Muscle of back (tissue), 11 donors: ENCODE measurements around the gene FBXL17. TPM values are rescaled to one million over a fixed set of nuclear protein-coding genes. Genes with fewer than 3 reads are reported as not detected.

Source experiments
- DNase-seq, 3 donors: peaks; one replicate each; pipeline versions ENCODE4 v3.0.0 to v3.0.0-alpha.2; 2013
- polyA plus RNA-seq, 10 donors: library from polyadenylated mRNA; unstranded; fragments of 120-200 nt; gene quantifications; one replicate each; pipeline ENCODE4 v1.2.1, GENCODE V29; 2013; ENCODE audit not compliant: insufficient read length in 10 of 10

The FBXL17 gene
- polyA plus RNA-seq, 10 donors, result 18.6 to 25.6 (median 21.0) TPM

GRCh38 chr5:108101130-108101529, 280.8 kb downstream of the FBXL17 start:
- peak; percentile 38 to 70 (median 45) for DNase-seq

DNA sequence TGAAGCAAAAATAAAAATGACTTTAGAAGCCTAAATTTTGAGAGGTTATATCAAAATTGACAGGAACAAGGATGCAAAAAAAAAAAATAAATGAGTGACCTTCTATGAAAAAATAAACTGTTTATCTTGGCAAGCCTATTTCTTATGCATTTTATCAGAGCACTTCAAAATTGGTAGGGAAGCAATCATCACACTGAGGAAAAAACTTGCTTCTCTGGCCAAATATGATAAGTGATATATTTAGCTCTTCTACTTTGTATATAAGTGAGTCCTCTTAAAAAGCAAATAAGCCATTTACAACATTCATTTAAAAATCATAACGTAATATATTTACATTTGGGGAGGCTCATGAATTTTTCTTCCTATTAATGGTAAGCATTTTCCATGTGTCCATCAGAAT, 287.1 kb downstream of the FBXL17 start:
- DNase-seq, result no peak

GRCh38 chr5:108093186-108093585, 288.7 kb downstream of the FBXL17 start:
- no peak for DNase-seq

DNA sequence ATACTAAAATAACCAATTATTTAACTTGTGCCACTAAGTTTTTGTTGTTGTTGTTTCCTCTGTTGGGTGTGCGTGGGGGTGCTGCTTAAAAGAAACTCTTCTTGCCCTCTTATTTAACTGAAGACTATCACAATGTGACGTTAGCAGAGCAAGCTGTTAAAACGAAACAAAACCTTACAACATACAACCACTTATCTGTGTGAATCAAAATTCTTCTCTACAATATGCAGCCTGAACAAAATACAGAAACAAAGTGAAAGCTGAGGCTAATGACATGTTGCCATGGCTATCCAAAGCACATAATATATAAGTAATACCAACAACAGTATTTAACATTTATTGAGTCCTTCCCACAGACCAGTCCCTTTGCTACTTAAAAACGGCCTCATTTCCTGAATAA, 291.0 kb downstream of the FBXL17 start:
- no peak for DNase-seq

GRCh38 chr5:108084105-108084504, 297.8 kb downstream of the FBXL17 start:
- DNase-seq, result peak in 1 of 3 donors; percentile 22

DNA sequence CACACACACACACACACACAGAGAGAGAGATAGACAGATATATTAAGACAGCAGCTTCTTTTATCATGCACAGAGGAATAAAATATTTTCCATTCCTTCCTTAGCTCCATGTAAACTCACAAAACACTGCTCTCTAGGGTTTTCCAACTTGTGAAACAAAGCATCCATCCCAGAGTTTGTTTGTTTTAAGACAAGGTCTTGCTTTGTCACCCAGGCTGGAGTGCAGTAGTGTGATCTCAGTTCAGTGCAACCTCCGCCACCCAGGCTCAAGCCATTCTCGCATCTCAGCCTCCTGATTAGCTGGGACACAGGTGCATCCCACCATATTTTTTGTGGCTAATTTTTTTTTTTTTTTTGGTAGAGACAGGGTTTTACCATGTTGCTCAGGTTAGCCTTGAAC, 298.7 kb downstream of the FBXL17 start:
- no peak for DNase-seq

DNA sequence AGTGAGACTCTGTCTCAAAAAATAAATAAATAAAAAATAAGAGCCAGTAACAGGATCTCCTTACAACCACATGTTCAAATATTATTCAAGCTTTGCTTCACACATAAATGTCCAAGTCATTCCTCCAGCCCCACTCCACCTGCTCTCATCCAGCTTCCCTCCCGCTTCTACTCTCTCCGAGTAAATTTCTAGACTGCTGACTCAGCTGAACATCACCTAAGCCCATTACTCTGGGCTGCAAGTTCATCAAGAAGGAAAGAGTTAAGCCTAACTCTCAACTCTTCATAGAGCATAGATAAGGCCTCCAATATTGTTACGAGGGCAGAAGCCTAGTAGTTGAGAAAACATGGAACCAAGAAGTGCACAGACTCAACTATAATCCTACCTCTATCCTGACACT, 300.2 kb downstream of the FBXL17 start:
- DNase-seq, result no peak

DNA sequence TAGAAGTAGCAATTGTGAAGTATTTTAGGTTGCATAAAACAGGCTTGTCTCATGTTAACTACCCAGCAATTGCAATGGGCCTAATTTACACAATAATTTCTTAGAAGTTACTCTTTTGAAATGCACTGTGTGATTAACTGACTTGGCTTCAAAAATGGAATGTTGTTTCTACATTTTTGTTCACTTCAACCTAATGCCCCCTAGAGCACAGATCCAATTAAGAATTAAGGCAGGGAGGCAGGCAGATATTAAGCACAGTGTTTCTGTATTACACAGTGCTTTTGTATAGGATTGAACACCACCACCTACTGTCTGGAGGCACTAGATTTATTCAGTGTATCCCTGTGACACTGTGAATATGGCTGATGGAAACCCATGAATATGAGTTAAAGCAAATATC, 302.1 kb downstream of the FBXL17 start:
- no peak for DNase-seq

- no peak for DNase-seq
Measured at GRCh38 chr5:108078882-108079281, 303.0 kb downstream of the FBXL17 start.

GRCh38 chr5:108078345-108078744, 303.6 kb downstream of the FBXL17 start:
- DNase-seq, result no peak

GRCh38 chr5:108074626-108075025, 307.3 kb downstream of the FBXL17 start:
- no peak for DNase-seq

DNA sequence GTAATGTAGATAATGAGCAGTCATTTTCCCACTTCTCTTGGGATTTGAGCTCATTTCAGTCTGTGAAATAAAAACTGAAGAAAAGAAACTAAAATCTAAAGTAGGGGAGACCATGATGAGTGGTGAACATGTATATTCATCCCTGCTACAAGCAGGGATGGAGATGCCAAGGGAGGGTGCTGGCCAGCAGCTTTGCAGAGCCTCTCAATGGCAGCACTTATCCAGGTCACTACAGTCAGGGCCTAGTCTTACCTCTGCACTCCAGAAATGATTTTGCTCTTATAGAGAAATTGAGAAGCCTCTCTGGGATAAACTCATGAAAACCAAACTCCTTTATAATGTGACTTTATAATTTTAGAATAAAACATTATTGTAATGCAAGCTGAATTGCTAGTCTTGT, 317.6 kb downstream of the FBXL17 start:
- no peak for DNase-seq

DNA sequence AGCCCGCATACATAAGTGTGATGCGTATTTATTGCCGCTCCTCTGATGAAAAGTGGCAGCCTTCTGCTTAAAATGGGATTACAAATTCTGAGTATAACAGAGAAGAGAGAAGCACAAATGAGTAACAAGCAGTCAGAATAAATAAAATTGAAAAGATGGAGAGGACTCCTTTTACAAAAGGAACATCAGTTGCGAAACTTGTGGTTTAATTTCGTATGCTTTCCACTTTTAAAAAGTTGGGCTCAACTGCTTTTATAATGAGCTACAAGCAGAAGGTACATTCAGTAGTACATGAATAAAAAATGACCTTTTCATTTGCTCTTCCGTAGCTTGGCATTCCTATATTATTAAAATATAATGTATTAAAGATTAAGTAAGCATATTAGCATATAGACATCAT, 320.0 kb downstream of the FBXL17 start:
- DNase-seq, result no peak

- no peak for DNase-seq
Measured at GRCh38 chr5:108060340-108060739, 321.6 kb downstream of the FBXL17 start.

- DNase-seq, result no peak
Measured at GRCh38 chr5:108059334-108059733, 322.6 kb downstream of the FBXL17 start.

DNA sequence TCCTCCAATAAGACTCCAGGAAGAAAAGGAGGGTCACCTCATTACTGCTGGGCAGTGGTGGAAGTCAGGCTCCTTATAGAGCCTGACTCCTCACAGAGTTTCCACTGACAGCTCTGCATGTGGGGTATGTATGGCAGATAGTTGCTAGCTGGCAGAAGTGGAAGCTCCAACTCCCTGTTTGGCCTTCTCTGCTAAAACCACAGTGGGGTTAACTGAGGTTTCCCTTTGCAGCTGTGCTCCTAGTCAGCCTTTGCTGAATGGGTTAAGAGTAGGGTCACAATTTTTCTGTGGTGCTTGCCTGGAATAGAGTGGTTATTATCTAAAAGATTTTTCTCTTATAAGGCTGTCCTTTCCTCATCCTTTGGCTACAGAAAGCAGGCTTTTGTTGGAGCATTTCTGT, 327.5 kb downstream of the FBXL17 start:
- DNase-seq, result no peak

- no peak for DNase-seq
Measured at GRCh38 chr5:108046955-108047670, 334.8 kb downstream of the FBXL17 start.

GRCh38 chr5:108036482-108036881, 345.4 kb downstream of the FBXL17 start:
- no peak for DNase-seq

DNA sequence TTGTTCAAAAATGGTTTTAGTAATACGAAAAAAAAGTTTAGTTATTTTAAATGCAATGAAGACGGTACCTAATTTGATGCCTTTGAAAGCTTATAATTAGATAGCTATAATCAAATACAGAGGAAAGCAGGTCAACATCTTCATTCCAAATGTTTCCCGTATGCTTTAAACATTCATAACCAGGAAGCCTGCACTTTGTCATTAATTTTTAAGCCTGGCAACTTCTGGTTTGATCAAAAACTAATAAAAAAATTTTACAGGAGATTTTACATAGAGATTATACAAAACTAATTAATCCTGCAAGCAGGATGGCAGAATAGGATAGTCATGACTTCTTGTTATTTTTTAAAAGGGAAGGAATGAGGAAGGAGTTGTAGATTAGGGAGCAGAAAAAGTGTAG, 353.0 kb downstream of the FBXL17 start:
- DNase-seq, result no peak

DNA sequence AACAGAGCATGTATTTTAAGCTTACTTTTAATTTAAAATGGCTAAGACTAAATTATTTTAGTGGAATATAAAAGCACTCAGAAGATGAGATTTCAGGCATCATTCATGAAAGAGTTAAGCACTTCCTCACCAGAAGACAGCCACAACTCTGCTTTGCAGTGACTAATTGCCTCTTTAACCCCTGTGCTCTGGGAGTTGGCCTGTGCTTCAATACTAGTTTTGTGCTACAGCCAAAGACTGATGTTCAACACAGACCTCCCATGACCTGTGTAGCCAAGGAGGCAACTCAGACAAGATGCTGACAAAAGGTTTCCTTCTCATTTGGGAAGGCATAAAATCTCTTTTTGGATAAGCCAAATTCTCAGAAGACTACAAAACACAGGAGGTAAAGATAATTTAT, 353.5 kb downstream of the FBXL17 start:
- peak in 1 of 3 donors; percentile 5 for DNase-seq

- DNase-seq, result no peak
Measured at GRCh38 chr5:108025957-108026356, 355.9 kb downstream of the FBXL17 start.

DNA sequence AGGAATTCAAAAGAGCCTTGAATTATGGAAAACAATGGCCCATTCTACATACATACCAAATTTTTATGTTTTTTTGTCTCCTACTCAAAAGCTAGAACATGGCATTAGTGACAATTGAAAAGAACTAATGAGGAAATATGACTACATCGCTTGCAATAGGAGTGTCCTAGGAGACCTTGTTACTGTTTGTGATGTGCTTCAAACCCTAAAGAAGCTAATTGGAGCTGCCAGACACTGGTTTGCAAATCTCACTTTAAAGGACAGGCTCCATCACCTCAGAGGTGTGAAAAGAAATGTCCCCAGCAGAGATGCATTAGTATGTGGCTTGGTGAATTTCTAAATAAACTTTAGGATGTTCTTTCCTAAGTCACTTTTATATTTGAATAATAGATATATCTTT, 356.9 kb downstream of the FBXL17 start:
- DNase-seq, result no peak

GRCh38 chr5:108016101-108016500, 365.8 kb downstream of the FBXL17 start:
- DNase-seq, result no peak

DNA sequence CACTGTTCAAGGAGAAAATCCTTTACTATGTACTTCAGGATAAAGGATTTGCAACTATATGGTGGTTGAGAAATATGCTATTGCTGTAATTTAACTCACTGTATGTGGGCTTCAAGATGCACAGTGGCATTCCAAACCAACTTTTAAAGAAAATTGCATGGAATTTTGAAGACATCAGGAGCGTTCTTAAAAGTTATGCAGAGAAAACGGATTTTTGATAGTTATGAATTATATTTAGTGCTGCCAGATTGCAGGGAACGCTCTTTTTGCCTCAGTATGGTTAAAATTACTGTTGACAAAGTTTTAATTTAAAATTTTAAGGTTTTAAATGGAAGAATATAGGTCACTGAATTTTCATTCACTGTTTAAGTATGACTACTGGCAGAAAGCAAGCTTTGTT, 375.1 kb downstream of the FBXL17 start:
- DNase-seq, result no peak
